ENCODE data around the gene LAMC3.
A peak's percentile ranks its signal among the peaks of the same experiment; 100 is the strongest.
"Not testable (repeated sequence)": the region's sequence is repeated elsewhere in the genome, so short reads cannot be mapped to it uniquely, and the experiment has no call there.

Gene LAMC3

DNA sequence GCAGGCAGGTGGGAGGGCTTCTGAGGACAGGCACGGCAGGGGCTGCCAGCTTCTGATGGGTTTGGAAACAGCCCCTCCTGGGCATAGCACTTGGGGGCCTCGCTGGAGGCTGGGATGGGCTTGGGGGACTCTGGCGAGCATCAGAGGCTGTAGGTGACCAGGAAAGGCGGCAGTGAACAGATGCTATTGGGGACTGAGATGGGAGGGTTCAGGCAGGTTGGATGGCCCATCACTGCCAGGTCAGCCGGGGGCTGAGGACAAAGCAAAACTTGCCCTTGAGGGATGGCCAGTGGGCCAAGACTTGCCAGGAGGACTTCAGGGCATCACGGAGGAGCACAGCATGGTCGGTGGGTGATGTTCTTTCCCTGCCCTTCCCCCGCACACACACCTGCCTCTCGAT, 94.0 kb downstream of the LAMC3 start:
- DNase-seq, result no peak

DNA sequence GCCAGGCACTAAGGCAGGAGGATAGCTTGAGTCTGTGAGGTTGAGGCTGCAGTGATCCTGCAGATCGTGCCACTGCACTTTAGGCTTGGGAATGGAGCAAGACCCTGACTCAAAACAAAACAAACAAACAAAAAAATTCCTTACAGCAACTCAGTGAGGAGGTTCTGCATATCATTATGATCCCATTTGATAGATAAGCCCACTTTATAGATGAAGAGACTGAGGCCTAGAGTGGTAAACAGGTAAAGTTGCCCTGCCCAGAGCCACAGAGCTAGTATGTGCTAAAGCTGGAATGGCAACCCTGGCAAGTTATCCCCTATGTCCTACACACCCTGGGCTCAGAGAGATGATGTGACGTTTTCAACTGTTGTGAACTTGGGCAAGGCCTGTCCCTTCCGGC, 94.6 kb downstream of the LAMC3 start:
- no peak for DNase-seq

DNA sequence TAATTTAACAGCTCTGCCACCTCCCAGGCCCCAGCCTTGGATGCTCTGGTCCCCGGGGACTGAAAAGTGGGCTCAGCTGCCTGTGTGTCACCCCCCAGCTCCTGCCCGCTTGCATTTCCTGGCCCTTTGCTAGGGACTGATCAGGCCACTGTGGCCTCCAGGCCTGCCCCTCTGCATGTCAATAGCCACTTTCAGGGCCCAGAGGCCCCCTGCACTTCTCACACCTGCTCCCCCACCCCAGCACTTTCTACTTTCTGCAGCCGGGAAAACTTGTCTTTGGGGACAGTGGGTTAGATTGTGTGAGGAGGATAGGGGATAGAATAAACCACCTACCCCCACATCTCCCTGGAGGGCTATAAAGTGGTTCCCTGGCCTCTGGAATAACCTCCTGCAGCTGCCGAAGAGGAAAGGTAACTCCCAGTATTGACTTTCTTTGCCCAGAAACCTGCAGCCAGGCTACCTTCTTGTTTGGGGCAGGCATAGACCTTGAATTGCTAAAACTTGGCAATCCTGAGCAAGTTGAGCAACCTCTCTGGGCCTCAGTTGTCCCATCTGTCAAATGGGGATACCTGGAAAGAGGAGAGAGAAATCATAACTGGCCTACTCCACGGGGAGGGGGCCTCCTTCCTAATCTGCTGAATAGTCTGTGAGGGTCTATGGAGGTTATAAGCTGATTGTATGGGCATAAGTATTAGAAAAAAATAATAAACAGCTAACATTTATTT, 95.2 kb downstream of the LAMC3 start:
- DNase-seq, result peak; percentile 4

DNA sequence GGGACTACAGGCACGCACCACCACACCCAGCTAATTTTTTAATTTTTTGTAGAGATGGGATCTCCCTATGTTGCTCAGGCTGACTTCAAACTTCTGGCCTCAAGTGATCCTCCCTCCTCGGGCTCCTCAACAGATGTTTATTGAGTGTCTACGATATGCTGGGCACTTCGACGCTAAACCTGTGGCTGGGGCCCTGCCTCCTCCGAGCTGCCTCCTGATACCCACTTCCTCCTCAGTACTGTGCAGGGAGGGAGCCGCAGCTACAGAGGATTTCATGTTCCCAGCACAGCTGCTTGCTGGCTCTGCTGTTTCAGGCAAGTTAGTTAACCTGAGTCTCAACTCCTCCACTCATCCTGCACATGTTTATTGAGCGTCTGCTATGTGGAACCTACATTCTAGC, 97.0 kb downstream of the LAMC3 start:
- no peak for DNase-seq

DNA sequence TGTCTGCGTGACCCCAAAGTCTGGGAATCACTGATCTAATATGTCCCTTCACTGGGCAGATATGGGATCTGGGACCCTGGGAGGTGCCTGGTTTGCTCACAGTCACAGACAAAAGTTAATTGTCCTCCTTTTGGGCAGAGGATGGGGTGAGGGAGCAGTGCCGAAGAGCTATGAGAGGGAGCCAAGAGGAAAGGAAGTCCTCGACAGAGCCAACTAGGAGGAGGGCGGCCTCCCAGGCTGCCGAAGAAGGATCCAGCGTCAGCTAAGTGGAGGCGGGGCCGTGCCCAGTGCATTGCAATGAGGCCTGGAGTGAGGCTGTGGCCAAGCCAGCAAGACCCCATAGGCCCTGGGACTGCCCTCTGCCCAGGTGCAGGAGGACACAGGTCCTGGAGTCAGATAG, 98.8 kb downstream of the LAMC3 start:
- no peak for DNase-seq

DNA sequence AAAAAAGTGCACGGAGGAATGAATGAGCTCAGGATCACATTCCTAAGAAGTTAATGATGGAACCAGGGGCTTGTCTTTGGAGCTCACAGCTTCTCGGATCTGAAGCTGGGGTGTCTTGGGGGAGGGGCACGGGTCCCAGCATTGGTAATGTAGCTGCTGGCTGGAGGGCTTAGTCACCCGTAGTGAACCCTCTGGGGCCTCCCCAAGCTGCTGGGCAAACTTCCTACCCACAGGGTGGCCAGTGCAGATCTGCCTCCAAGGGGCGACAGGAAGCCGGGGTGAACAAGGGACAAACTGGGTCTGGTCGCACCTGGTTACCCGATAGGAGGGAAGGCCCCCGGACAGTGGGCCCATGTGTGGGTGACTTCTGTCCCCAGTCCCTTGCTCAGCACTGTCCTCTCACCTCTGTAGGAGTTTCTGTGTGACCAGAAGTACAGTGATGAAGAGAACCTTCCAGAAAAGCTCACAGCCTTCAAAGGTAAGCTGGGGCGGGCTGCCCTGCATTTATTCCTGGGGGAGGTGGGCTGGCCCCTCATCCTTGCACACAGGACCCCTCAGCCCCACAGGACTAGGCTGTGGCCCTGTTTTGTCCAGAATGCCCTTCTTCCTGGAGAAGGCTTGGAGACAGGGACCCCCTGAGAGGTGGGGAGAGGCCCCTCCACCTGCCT, 102.3 kb downstream of the LAMC3 start:
- no peak for DNase-seq

DNA sequence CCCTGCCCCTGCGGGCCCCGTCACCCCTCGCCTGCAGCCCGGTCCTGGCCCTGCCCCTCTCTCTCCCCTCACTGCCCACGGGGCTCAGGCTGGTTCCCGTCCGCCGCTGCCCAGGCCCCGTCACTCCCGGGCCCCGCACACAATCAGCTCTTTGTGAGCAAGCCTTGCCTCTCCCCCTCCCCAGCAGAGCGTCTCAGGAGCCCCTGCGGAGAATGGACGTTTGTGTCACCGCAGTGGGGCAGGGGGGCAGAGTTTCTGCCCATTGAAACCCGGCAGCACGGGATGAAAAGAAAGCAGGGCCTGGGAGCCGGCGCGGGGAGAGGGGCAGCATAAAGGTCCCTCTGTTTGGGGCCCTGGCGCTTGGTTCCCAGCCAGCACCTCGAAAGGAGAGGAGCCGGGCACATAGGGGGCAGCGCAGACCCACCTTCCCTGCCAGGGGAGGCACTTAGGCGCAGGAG, 102.9 kb downstream of the LAMC3 start:
- DNase-seq, result no peak

DNA sequence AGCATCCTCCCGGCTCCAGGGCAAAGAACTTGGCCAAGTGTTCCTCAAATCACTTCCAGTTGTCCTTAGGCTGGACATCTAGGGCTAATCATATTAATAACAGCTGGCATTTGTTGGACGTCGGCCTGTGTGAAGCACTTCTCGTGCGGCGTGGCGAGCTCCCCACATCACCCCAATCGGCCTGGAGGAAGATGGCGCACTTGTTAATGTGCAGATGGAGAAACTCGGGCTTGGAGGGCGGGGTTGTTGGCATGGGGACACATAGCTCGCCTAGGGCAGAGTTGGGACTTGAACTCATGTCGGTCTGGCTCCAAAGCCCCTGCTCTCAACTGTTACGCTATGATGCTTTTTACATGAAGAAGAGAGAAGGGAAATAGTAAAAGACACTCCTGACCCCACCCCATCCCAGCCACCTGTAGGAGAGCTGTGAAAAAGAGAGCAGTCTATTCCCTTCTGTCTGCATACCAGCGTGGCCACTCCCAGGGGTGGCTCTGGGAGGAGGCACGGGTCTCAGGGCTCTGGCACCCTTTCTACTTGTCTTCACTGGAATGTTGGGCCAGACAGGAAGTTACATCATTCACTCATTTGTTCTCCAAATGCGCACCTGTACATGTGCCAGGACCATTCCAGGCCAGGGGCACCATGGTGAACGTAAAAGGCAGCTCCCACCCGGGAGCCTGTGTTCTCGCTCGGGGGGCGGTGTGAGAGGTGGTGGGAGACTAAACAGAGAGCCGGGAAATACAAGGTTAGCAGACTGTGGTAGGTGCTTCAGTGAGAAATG, 103.6 kb downstream of the LAMC3 start:
- DNase-seq, result no peak

DNA sequence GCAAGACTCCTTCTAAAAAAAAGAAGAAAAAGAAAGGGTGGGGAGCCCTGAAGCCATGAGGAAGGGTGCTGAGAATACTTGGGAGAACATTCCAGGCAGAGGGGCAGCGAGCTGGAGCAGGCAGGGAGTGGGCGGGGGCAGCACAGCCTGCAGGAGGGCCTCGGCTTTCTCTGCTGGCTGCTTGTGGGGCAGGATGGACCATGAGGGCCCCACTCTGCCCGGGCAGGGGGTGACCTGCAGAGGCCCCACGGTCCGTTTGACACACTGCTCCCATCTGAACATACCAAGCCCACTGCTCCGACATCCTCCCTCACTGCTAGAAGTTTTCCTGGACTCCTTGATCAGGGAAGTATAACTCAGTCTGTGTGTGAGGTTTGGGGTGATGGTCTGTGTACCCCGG, 104.7 kb downstream of the LAMC3 start:
- DNase-seq, result no peak

DNA sequence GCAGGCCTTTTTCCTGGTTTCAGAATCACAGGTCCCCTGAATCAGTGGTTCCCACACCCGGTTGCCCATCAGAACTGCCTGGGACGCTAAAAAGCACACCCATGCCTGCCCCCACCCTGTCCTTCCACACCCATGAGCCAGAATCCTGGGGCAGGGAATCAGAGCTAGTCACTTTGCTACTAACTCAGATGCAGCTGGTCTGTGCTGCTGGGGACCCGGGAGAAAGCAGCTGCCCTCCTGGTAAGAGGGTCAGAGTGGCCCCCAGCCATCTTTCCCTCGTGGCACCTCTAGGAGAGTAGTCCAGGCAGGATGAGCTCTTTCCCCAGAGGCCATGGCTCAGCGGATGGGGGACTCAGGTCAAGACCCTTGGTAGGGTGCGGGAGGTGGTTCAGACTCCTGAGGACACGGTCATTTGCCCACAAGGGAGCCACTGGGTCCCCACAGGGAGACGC, 105.1 kb downstream of the LAMC3 start:
- no peak for DNase-seq

DNA sequence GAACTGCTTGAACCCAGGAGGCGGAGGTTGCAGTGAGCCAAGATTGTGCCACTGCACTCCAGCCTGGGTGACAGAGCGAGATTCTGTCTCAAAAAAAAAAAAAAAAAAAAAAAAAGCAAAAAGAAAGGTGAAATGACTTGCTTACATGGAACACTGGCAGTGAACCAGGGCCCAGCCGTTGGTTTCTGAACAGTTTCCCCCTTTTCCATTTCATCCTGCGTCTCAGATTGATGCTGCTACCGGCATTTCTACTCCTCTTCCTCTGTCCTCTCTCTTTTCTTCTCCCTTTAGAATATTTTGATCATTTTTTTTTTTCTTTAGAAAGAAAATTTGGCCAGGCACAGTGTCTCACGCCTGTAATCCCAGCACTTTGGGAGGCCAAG, 106.4 kb downstream of the LAMC3 start:
- not testable (repeated sequence) for DNase-seq

DNA sequence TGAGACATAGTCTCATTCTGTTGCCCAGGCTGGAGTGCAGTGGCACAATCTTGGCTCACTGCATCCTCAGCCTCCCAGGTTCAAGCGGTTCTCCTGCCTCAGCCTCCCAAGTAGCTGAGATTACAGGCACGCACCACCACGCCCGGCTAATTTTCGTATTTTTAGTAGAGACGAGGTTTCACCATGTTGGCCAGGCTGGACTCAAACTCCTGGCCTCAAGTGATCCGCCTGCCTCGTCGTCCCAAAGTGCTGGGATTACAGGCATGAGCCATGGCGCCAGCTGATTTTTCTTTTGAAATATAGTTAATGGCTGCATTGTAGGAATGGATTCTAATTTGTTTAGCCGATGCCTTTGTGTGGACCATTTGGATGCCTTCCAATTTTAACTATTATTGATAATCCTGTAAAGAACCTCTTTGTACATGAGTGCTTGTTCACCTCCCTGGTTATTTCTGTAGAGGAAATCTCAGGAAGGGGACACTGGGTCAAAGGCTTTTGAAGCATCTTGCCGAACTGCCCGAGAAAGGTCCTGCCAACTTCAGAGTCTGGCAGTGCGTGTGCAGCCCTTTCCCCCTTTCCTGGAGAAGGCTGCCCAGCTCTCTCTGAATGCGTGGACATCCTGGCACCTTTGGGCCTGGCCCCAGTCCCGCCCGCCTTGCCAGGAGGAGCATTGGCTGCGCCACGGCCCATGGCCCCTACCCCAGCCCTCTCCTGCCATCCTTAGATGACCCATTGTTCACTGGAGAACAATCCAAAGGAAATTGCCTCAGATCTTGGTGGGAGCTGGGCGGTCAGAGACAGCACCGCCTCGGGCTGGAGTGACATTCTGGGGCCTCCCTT, 107.5 kb downstream of the LAMC3 start:
- DNase-seq, result no peak

DNA sequence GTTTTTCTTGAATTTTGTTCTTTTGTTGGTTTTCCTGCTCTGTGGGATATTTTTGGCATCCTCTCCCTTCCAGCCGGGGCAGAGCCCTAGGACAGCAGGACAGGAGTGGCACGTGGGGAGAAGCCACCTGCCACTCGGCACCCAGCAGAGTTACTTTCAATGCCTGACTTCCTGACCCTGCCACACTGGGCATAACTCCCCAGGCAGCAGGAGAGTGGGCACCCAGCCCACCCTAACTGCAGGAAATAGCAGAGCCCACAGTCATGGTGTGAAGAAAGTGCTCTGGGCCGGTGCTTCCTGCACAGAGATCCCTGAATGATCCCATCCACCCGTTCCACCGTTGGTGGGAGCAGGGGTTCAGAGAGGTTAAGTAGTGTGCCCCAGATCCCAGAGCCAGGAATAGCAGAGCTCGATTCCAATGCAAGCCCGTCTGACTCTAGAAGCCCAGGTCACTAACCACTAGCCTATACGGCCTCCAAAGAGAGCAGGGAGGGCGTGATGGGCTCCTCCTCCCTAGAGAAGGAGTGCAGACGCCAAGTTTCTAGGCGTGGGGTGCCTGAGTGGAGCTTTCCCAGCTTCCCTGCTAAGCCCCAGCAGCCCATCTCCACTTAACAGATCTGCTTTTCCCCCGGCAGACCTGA, 108.3 kb downstream of the LAMC3 start:
- DNase-seq, result no peak

DNA sequence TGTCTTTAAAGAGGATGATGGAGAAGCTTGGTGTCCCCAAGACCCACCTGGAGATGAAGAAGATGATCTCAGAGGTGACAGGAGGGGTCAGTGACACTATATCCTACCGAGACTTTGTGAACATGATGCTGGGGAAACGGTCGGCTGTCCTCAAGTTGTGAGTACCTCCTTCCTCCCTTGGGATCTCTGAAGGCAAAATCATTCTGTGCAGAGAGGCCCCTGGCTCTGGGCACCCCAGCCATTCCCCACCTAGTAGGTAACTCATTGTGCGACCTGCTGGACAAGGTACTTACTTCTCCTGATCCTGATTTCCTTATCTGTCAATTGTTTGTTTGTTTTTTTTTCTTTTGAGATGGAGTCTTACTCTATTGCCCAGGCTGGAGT, 108.8 kb downstream of the LAMC3 start:
- DNase-seq, result no peak

DNA sequence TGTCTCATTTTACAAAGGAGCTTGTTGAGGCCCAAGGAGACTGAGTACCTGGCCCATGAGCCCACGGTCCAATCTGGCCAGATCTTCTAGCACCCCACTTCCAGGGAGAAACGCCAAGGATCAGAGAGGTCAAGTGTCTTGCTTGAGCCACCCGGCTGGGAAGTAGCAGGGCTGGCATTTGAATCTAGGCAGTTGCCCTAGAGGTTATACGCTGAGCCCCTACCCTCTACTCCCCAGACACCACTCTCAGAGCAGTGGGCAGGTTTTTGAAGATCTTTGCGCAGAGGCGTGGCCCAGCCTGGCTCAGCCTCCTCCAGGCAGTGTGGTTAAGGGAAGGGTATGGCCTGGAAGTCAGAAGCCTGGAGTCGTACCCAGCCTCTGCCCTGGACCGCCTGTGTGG, 110.6 kb downstream of the LAMC3 start:
- DNase-seq, result no peak

DNA sequence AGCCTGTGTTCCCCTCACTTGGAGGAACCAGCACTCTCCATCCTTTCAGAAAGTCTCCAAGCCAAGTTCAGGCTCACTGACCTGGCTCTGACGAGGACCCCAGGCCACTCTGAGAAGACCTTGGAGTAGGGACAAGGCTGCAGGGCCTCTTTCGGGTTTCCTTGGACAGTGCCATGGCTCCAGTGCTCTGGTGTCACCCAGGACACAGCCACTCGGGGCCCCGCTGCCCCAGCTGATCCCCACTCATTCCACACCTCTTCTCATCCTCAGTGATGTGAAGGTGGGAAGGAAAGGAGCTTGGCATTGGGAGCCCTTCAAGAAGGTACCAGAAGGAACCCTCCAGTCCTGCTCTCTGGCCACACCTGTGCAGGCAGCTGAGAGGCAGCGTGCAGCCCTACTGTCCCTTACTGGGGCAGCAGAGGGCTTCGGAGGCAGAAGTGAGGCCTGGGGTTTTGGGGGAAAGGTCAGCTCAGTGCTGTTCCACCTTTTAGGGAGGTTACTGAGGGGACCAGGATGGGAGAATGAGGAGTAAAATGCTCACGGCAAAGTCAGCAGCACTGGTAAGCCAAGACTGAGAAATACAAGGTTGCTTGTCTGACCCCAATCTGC, 111.8 kb downstream of the LAMC3 start:
- no peak for DNase-seq

DNA sequence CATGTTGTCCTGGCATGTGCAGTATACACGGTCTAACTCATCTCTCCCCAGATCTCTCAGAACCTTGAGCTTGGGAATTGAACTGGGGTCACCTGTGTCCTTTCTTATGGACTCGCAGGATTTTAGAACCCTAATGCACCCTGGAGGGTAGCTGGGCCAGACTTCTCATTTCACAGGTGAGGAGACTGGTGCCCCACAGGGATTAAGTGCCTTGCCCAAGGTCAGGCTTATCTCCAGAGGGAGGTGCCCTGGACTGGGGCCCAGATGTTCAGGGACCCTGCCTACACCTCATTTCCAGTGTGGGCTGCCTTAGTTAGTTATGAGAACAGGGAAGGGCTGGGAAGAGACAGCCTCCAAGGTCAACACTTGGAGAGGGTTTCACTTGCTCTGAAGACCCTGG, 112.4 kb downstream of the LAMC3 start:
- no peak for DNase-seq

DNA sequence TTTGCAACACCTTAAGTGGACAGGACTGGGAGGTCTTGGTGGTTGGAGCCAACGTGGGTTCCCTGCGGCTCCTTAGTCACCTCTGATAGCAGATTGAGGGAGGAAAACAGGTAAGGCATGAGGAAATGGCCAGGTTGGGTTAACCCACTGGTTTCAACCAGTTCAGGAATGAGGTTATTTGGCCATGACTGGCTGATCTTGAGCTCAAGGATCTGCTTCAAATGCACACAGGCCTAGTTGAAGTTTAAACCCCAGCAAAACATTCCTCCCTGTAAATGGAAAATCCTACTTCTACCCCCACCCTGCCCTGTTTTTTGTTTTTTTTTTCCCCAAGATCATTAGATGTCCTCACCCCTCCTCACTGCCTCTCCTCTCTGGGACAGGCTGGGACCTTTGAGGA, 113.2 kb downstream of the LAMC3 start:
- DNase-seq, result no peak

DNA sequence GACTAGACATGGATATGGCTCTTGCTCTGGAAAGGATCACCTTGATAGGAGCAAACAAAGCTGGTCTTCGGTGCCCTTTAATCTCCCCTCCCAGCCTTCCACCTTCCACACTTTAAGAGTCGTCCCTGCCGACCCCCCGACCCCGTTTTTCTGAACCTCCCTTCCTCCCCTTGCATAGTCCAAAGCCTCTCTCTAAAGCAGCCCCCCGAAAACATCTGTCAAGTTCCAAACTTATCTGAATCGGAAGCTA, 116.0 kb downstream of the LAMC3 start:
- no peak for DNase-seq

DNA sequence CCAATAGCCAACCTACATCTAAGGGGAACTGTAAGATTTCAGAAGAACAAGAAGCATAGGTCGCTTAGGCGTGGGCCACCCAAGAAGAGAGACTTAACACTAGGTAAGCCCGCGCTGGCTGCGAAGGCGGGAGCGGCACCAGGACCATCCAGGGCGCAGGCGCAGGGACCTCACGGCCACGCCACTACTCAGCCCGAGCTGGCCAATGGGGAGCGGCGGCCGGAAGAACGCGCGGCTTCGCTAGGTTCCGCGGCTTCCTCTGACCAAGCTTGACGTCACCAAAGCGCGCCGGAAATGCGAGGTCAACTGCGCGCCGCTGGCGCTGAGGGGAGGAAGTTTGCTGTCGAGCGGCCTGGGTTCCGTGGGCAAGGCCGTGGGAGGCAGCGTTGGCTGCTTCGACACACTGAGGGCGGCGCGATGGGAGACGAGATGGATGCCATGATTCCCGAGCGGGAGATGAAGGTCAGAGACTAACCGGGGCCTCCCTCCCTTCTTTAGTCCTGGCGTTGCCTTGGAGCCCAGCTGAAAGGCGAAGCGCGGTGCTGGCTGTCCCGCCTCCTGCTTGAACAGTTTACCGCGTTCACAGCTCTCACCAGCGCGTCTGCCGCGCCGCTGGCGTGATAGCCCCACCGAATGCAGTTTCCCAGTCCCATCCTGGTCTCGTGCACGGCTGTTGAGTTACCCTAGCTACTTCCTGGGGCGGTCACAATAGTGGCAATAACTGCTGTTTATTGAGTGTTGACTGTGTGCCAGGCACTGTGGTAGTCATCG, 116.5 kb downstream of the LAMC3 start, which contains the start of gene NUP214:
TSS of gene NUP214 (plus strand) at position 299 of the 771 bp plus-strand sequence. CDS start at position 418, 119 bp downstream.
- peak; percentile 80 for DNase-seq

DNA sequence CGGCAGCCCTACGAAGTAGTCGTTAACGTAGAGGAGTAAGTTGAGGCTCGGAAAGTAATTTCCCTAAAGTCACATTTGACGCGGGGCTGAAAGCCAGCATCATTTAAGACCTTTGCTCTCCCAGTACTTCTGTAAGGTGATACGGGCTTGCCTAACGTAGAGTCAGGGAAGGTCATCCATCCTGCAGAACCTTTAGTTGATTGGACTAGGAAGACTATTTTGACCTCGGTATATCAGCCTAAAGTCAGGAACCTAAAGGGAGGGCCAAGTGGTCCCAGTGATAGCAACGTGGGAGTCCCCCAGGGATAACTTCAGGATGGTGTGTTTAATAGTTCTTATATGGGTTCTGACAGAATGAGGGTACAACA, 117.1 kb downstream of the LAMC3 start:
- no peak for DNase-seq

DNA sequence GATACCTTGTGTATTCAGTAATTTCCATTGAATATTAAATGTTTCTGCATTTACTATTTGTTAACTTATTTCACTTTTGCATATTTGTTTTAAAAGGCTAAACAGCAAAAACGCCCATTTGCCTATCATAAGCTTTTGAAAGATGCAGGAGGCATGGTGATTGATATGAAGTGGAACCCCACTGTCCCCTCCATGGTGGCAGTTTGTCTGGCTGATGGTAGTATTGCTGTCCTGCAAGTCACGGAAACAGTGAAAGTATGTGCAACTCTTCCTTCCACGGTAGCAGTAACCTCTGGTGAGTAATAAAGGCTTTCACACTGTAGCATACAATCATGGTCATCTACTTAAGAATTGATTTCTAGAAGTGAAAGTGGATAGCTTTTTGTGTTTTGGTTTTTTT, 120.2 kb downstream of the LAMC3 start:
- DNase-seq, result no peak
